Measurements from ENCODE around the gene PCNA.
"Not testable (repeated sequence)": the region's sequence is repeated elsewhere in the genome, so short reads cannot be mapped to it uniquely, and the experiment has no call there.

PCNA gene

GRCh38 chr20:5141615-5142014 is 21.9 kb upstream of the PCNA start:
- DNase-seq (ENCODE audit: low spot score): peak; percentile 77

DNA sequence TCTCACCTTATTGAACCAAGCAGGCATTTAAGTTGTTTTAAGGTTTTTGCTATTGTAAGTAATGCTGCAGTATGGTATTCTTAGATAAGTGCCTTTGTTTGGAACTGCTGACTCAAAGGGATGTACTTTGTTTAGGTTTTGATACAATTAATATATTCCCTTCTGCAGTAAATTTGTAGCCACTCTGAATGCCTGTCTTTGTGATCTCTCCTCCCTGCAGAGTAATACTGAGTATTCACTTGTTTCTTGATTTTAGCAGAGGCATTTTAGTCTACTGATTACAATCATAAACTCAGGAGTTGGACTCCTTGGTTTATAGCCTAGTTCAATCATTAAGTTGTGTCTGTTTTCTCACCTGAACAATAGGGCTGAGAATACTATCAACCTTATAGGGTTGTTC is 20.4 kb upstream of the PCNA start:
- DNase-seq (ENCODE audit: low spot score): no peak

DNA sequence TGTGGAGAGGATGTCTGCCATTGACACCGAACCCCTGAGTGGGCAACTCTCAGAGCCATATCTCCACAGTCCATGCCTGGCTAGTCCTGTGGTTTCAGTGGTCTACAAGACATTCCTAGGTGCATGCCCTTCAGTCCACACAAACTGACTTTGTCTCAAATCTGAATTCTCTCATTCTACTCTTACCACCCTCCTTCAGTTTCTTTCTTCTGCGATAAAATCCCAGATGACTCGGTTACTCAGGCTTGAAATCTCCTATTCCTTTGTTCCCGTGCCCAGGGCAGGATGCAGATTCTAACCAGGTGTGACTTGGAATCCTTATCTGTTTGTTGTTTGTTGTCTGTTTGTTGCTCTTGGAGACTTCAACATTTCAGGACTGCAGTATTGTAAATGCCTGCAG is 16.3 kb upstream of the PCNA start:
- no peak for DNase-seq (ENCODE audit: low spot score)

- peak; percentile 71 for DNase-seq (ENCODE audit: low spot score)
Observed at GRCh38 chr20:5135363-5136012, 15.7 kb upstream of the PCNA start.

GRCh38 chr20:5133998-5134397 is 14.2 kb upstream of the PCNA start:
- DNase-seq (ENCODE audit: low spot score): no peak

GRCh38 chr20:5131502-5131901 is 11.7 kb upstream of the PCNA start:
- no peak for DNase-seq (ENCODE audit: low spot score)

GRCh38 chr20:5128886-5129285 is 9.1 kb upstream of the PCNA start:
- DNase-seq (ENCODE audit: low spot score): no peak

DNA sequence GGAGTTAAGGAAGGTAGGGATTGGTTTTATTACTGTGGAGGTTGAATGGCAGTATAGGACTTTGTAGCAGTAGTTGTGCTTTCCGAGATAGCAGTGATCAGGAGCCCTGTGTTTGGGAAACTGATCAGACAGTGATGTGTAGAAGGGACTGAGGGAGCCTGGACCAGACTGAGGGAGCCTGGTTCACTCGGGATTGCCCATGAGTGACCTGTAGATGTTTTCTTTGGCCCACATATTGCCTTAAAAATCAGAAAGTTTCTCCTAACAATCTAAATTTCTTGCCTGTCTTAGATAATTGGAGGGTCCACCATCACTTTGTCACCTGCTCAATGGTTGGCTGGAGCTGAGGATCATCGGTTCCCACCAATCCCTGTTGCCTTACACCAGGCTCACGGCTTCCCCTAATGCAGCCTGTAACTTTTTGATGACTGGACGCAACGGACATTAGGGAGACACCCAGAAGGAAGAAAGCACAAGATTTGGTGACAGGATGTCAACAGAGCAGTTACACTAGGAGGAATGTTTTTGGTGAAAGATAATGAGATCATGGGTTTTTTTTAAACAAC is 8.2 kb upstream of the PCNA start:
- DNase-seq (ENCODE audit: low spot score): no peak

- DNase-seq (ENCODE audit: low spot score): peak; percentile 62
Observed at GRCh38 chr20:5127204-5127858, 7.6 kb upstream of the PCNA start.

GRCh38 chr20:5126512-5127203 is 6.9 kb upstream of the PCNA start, which contains the start of gene CDS2:
CDS2 (plus strand) TSS chr20:5127008; CDS start chr20:5127093, 85 bp downstream.
- DNase-seq (ENCODE audit: low spot score): peak; percentile 100

GRCh38 chr20:5122873-5123260 is 3.1 kb upstream of the PCNA start:
- DNase-seq (ENCODE audit: low spot score): no peak

- DNase-seq (ENCODE audit: low spot score): no peak
Observed at GRCh38 chr20:5120185-5120476, 373 bp upstream of the PCNA start.

DNA sequence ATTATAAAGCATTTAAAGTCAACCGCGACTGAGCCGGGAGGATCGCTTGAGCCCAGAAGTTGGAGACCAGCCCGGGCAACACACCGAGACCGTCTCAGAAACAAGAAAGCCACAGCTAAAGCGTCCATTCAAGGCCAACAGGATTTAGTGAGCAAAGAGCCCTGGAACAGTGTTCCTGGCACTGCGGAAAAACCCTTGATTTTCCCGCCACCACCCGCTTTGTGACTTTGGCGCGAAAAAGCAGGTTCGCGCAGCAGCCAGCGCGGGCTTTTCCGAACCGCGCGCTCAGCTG is 669 bp downstream of the PCNA start:
- no peak for DNase-seq (ENCODE audit: low spot score)

DNA sequence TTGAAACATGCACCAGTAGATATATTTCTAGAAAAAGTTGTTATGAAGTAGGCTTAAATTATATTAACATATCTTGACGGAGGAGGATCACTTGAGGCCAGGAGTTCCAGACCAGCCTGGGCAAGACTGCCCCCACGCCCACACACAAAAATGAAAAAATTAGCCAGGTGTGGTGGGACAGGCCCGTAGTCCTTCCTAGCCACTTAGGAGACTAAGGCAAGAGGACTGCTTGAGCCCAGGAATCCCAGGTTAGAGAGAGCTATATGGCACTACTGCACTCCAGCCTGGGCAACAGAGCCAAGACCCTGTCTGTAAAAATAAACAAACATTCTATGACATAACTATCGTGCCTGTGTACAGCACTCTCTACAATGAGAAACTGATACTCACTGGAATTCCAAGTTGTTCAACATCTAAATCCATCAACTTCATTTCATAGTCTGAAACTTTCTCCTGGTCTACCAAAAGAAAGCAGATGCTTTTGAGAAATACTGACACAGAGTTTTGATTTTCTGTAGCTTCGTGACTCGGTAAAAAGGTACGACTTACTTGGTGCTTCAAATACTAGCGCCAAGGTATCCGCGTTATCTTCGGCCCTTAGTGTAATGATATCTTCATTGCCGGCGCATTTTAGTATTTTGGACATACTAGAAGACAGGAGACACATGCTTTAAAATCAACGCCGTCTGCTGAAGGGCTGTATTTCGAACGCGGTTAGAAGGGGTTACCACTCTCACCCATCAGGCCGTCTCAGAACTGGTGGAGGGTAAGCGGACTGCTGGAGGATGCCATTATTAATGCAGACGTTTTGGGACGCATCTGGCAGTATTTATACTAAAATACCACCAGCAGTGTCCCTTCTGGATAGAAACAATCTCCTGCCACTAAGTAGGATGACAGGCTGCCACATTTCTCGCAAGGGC is 1.3 kb downstream of the PCNA start:
- no peak for DNase-seq (ENCODE audit: low spot score)

DNA sequence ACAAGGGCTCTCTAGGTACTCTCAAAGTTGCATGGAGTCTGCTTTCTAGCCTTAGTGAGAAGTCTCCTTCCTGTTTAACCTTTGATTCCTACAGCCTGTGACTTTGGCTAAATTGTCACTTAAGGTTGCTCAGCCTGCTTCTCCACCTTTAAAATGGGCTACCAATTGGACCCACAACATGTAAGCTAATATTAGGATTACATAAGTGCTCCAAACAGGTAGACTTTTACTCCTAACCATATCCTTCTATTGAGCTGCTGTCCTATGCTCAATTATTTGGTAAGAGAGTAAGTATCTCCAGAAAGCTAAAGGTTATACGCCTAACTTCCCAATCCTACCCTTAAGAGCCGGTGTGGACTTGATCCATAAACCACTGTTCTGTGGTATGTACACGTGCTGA is 2.9 kb downstream of the PCNA start:
- DNase-seq (ENCODE audit: low spot score): no peak

GRCh38 chr20:5114403-5114802 is 5.4 kb downstream of the PCNA start:
- DNase-seq (ENCODE audit: low spot score): no peak

DNA sequence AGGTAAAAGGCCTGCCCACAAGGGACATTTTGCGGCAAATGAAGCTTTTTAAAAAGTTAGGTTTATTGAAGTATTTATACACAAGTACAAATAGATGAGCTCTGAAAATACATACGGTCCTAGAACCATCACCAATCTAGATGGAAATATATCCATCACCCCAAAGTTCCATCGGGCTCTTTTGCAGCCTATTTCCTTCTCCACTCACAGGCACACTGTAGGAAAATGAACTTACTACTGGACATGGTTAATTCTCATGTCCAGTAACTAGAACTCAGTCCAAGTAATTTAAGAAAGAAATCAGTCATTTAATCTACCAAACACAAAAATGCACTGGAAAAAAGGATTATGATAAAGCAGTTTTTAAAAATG is 6.2 kb downstream of the PCNA start:
- no peak for DNase-seq (ENCODE audit: low spot score)

DNA sequence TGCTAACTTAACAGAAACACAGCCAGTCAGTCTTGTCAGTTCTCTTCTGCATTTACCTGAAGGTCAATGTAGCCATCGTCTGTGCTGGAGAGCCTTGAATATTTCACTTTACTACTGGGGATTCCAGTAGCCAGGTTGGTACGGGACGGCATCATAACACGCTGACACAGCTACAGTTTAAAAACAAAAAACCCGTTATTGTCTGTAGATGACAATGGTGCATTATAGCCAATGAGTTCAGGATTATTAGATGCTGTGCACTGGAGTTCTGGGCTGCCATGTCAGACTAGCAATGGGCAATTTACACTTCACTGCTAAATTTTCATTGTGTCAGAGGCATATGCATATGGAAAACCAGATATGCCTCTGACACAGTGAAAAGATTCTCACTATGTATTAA is 10.5 kb downstream of the PCNA start:
- no peak for DNase-seq (ENCODE audit: low spot score)

GRCh38 chr20:5104479-5104878 is 15.3 kb downstream of the PCNA start:
- DNase-seq (ENCODE audit: low spot score): no peak

DNA sequence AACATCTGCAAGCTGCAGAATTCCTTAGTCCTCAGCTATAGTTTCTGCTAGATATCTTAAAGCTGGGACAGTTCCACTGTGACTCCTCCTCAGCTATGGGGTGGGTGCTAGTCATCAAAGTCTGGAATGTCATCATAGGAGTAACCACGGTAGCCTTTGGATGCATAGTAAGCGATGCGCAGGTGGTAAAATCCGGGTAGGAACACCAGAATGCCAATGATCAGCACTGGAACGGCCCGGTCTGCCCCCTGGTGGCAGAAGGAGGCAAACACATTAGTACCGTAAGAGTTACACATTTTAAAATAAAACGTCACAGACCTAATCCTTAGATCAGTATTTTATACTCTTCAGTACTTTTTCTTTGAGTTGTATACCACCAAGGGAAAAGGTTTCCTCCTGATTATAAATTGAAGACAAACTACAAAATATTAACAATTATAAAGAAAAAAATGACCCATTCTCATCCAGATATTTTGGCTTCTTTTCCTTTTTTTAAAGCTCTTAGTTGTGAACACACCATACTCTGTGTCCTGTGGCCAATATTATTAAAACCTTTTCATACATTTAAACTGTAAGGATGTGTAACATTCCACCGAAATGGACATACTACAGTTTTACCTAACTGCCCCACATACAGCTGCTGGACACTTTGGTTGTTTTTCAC is 18.9 kb downstream of the PCNA start:
- DNase-seq (ENCODE audit: low spot score): peak; percentile 85

- not testable (repeated sequence) for DNase-seq (ENCODE audit: low spot score)
Observed at GRCh38 chr20:5099909-5100308, 19.8 kb downstream of the PCNA start.

DNA sequence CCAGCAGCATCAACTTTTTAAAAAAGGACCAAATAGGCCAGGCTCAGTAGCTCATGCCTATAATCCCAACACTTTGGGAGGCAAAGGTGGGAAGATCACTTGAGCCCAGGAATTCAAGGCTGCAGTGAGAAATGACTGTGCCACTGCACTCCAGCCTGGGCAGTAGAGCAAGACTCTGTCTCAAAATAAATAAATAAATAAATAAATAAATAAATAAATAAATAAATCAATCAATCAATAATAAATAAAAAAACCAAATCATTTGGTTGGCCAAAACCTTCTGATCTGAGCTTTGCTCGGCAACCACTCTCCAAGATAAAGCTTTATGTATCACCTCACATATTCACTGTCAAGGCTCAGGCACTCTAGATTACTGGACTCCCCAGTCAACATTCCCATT is 20.7 kb downstream of the PCNA start:
- not testable (repeated sequence) for DNase-seq (ENCODE audit: low spot score)
